HepG2 (cell line): ENCODE data around the gene CLCN2. TPM values are rescaled to one million over a fixed set of nuclear protein-coding genes. Genes with fewer than 3 reads are reported as not detected.

ENCODE experiments used
- AHDC1 ChIP-seq: sonication (generic); formaldehyde crosslinking; IDR thresholded peaks from 2 replicates; pipeline ENCODE4 v1.5.1; 2020; ENCODE audit warnings: mild to moderate bottlenecking, missing genetic modification reagents, borderline replicate concordance
- ARID5B ChIP-seq: IDR thresholded peaks from 2 replicates; pipeline ENCODE4 v1.4.0; 2020; ENCODE audit warnings: mild to moderate bottlenecking, missing genetic modification reagents
- CBX1 ChIP-seq: IDR thresholded peaks from one replicate; pipeline ENCODE4 v1.6.1; 2016; ENCODE audit warnings: antibody characterized with exemption, low read depth
- CCDC6 ChIP-seq: sonication (generic); formaldehyde crosslinking; IDR thresholded peaks from 2 replicates; pipeline ENCODE4 v1.8.1; 2022; ENCODE audit warnings: mild to moderate bottlenecking, missing genetic modification reagents, moderate library complexity
- GATAD1 ChIP-seq: IDR thresholded peaks from 2 replicates; pipeline ENCODE4 v1.6.1; 2016; ENCODE audit warnings: missing genetic modification reagents, missing compliant biosample characterization
- HNF4G ChIP-seq, 2 experiments: sonication (generic) in 1 of 2; formaldehyde crosslinking in 1 of 2; IDR thresholded peaks; 2 replicates each; pipeline versions ENCODE4 v1.4.0 to v1.6.1; 2011 to 2020; ENCODE audit warnings: borderline replicate concordance in 2 of 2, low read depth in 2 of 2, mild to moderate bottlenecking in 2 of 2, low read length in 1 of 2, missing genetic modification reagents in 1 of 2, moderate library complexity in 1 of 2
- MYC ChIP-seq: sonication (generic); formaldehyde crosslinking; IDR thresholded peaks from 2 replicates; pipeline ENCODE4 v1.9.0; 2021; ENCODE audit warnings: missing genetic modification reagents, borderline replicate concordance
- PHF5A ChIP-seq: IDR thresholded peaks from one replicate; pipeline ENCODE4 v1.6.1; 2018; ENCODE audit warnings: low read depth, missing genetic modification reagents; ENCODE audit not compliant: unreplicated experiment
- RFXANK ChIP-seq: IDR thresholded peaks from 2 replicates; pipeline ENCODE4 v1.6.1; 2016
- SIX4 ChIP-seq: sonication (generic); formaldehyde crosslinking; IDR thresholded peaks from 2 replicates; pipeline ENCODE4 v1.4.0; 2020; ENCODE audit warnings: missing genetic modification reagents
- SMAD3 ChIP-seq: sonication (generic); formaldehyde crosslinking; IDR thresholded peaks from 2 replicates; pipeline ENCODE4 v1.4.0; 2020; ENCODE audit warnings: missing genetic modification reagents
- TCF7 ChIP-seq: sonication (generic); IDR thresholded peaks from 2 replicates; pipeline ENCODE4 v1.6.1; 2016; ENCODE audit warnings: antibody characterized with exemption, low read depth
- ZIK1 ChIP-seq: sonication (generic); formaldehyde crosslinking; IDR thresholded peaks from 2 replicates; pipeline ENCODE4 v1.5.0; 2020; ENCODE audit warnings: mild to moderate bottlenecking, low read depth, missing genetic modification reagents, borderline replicate concordance
- ZNF124 ChIP-seq: sonication (generic); formaldehyde crosslinking; IDR thresholded peaks from 2 replicates; pipeline ENCODE4 v1.4.0; 2020; ENCODE audit warnings: missing genetic modification reagents
- polyA plus RNA-seq, 8 experiments: library from polyadenylated mRNA; depleted of rRNA in 3 of 8; stranded (reverse) in 7 of 8; unstranded in 1 of 8; fragments of >200 nt; fragmentation: Illumina TruSeq in 4 of 8; extraction: Trizol in 4 of 8; gene quantifications; 2 replicates each; pipeline versions ENCODE4 v1.2.1 to v1.2.3, GENCODE V29; 2011 to 2016; ENCODE audit warnings: low read depth in 4 of 8, missing spikeins in 1 of 8, mixed read lengths in 1 of 8; ENCODE audit not compliant: insufficient read depth in 1 of 8
- total RNA-seq, 5 experiments: library from RNA; depleted of rRNA; stranded (reverse); fragments of >200 nt; fragmentation: Illumina TruSeq; extraction: Trizol; gene quantifications; 2 replicates each; pipeline ENCODE4 v1.2.3, GENCODE V29; 2016; ENCODE audit warnings: low read depth in 1 of 5
- TF ChIP-seq, protein P1 (sequence below): sonication (generic); formaldehyde crosslinking; IDR thresholded peaks from 2 replicates; pipeline ENCODE4 v1.4.0; 2020; ENCODE audit warnings: missing genetic modification reagents, mild to moderate bottlenecking, borderline replicate concordance

Gene CLCN2
- total and polyA plus RNA-seq, 2 of the 13 experiments (the other 11 are each of a cell fraction or from before 2014, with no cell fraction given): 11.4 to 13.5 TPM

- TF ChIP-seq ZNF124: no peak
- TF ChIP-seq ARID5B (CRISPR knock-in tag): no peak; the same call in 1 of the 2 replicates
- TF ChIP-seq SIX4 (CRISPR knock-in tag): 0 out of 2 replicates have a peak, but pooled peaks have one; percentile 52
- peak; percentile 76 for TF ChIP-seq PHF5A
- no peak for TF ChIP-seq AHDC1
- TF ChIP-seq MYC (CRISPR knock-in tag): no peak
- TF ChIP-seq SMAD3 (CRISPR knock-in tag): no peak
- no peak for TF ChIP-seq TCF7
- TF ChIP-seq, protein P1, sequence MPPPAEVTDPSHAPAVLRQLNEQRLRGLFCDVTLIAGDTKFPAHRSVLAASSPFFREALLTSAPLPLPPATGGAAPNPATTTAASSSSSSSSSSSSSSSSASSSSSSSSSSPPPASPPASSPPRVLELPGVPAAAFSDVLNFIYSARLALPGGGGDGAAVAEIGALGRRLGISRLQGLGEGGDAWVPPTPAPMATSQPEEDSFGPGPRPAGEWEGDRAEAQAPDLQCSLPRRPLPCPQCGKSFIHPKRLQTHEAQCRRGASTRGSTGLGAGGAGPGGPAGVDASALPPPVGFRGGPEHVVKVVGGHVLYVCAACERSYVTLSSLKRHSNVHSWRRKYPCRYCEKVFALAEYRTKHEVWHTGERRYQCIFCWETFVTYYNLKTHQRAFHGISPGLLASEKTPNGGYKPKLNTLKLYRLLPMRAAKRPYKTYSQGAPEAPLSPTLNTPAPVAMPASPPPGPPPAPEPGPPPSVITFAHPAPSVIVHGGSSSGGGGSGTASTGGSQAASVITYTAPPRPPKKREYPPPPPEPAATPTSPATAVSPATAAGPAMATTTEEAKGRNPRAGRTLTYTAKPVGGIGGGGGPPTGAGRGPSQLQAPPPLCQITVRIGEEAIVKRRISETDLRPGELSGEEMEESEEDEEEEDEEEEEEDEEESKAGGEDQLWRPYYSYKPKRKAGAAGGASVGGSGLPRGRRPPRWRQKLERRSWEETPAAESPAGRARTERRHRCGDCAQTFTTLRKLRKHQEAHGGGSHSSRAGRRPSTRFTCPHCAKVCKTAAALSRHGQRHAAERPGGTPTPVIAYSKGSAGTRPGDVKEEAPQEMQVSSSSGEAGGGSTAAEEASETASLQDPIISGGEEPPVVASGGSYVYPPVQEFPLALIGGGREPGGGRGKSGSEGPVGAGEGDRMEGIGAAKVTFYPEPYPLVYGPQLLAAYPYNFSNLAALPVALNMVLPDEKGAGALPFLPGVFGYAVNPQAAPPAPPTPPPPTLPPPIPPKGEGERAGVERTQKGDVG (CRISPR knock-in tag): no peak
- TF ChIP-seq RFXANK (CRISPR knock-in tag): no peak
- no peak for TF ChIP-seq HNF4G (IDR thresholded peaks at IDR 0.05; ENCODE audit: borderline replicate concordance, low read depth, low read length)
- TF ChIP-seq HNF4G (CRISPR knock-in tag; IDR thresholded peaks at IDR 0.05; ENCODE audit: borderline replicate concordance, low read depth): 0 out of 2 replicates have a peak, but pooled peaks have one; percentile 34
- peak; percentile 22; the same call in 1 of the 2 replicates for TF ChIP-seq GATAD1
- TF ChIP-seq CBX1: no peak
- peak; percentile 67; the same call in 1 of the 2 replicates for TF ChIP-seq ZIK1 (CRISPR knock-in tag)
- TF ChIP-seq CCDC6 (CRISPR knock-in tag): peak; percentile 53; the same call in 1 of the 2 replicates
These were observed 25.5 kb downstream of the CLCN2 start (continued) for GRCh38 chr3:184335661-184336546.
